HG02870 (cell line): ENCODE measurements around the gene ARFIP1.

ENCODE experiments used
- ATAC-seq: cut with Tn5 transposase; IDR thresholded peaks from one replicate; pipeline ENCODE4 v1.9.1; 2021; ENCODE audit warnings: mild to moderate bottlenecking, moderate library complexity; ENCODE audit not compliant: unreplicated experiment

The ARFIP1 gene

GRCh38 chr4:152957437-152958171, 177.8 kb downstream of the ARFIP1 start:
- ATAC-seq: no peak

GRCh38 chr4:152959080-152959479, 179.3 kb downstream of the ARFIP1 start:
- no peak for ATAC-seq

- ATAC-seq: no peak
These were observed 180.3 kb downstream of the ARFIP1 start for GRCh38 chr4:152960082-152960481.

GRCh38 chr4:152961014-152961772, 181.4 kb downstream of the ARFIP1 start:
- no peak for ATAC-seq

- ATAC-seq: no peak
These were observed 182.0 kb downstream of the ARFIP1 start for GRCh38 chr4:152961773-152962115.
